Stimulated activated CD4-positive, alpha-beta T cell treated with anti-CD3 and anti-CD28 coated beads, Interleukin-4, amount 100 ng/mL, for 48 hours (primary cell): ENCODE data around the gene MME.

ENCODE experiments used
- DNase-seq, 2 donors: peaks; one replicate each; pipeline ENCODE4 v3.0.0-alpha.2; 2020; ENCODE audit warnings: low read depth in 2 of 2

The MME gene

DNA sequence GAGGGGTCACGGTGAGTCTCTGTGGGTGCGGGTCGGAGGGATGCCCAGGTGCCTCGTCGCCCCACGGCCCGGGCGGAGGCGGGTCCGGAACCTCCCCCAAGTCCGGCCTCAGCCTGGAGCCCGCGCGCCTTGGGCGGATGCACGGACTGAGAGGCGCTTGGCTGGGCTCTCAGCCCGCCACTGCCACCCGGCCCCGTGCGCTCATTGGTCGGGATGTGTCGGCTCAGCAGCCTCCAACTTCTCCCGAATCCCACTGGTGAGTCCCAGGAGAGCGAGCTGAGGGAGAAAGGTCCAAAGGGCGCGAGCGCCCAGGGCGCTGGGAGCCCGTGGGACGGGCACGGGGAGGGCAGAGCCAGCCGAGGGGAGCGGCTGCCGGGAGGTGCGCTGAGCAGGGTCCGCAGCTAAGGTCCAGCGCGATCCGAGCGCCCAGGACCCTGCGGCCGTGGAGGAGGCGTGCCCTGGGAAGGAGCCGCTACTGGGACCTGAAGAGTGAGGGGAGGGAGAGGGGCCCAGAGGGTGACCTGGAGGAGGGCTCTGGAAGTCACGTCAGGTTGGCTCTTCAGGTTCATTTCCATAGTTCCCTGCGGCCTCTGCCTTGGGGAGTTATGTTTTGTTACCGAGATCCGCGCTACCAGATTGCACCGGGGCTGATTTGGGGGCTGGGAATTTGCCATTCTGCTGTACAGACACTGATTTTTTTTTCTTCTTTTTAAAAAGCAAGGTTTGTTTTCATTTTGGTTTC, at the start of gene MME:
Gene MME (plus strand): TSS at position 574 of the 742 bp plus-strand sequence. CDS start 3,849 bp downstream, outside the sequence.
- no peak for DNase-seq

- no peak for DNase-seq
Observed at GRCh38 chr3:155031186-155031585, 48.9 kb upstream of the MME start.

DNA sequence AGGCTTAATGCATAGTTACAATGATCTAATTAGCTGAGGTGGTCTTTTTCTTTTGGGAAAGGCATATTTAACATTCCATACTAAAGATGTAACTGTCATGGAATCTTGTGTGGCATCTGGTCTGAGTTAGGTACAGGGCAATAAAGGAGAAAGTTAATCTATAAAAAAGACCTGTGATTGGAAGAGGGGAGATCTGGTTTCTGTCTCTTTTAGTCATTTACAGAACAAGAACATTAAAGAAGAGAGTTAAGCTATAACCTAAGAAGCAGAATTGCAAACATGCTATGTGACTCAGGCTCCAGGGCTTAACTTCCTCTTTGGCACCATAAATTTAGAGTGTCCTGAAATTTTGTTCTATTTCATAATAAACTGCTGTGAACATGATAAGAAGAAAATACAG, 47.2 kb upstream of the MME start:
- no peak for DNase-seq

- no peak for DNase-seq
Observed at GRCh38 chr3:155034786-155035185, 45.3 kb upstream of the MME start.

- no peak for DNase-seq
Observed at GRCh38 chr3:155035553-155035952, 44.6 kb upstream of the MME start.

- no peak for DNase-seq
Observed at GRCh38 chr3:155037508-155038202, 42.5 kb upstream of the MME start.

DNA sequence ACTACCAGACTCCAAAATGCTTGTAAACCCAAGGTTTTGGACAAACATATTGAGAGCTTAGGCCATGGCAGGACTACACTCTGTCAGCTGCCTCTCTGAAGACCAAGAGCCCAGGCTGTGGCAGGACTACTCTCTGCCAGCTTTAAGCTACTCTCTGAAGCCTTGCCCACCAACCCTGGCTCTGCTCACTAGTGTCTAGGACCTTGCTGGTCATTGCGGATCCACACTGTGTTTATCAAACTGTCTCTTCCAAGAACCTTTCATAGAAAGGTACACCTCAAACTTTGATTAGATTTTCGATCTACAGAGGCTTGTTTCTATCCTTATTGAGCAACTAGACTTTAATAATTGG, 41.9 kb upstream of the MME start:
- no peak for DNase-seq

DNA sequence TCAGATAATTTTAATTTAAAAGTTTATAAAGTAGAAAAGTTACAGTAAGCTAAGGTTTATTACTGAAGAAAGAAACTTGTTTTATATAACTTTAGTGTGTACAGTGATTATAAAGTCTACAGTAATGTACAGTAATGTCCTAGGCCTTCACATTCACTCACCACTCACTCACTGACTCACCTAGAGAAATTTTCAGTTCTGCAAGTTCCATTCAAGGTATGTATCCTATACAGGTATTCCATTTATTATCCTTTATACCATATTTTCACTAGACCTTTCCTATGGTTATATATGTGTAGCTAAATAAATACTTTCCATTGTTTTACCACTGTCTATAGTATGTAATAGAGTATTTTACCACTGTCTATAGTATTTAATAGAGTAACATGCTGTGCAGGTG, 33.2 kb upstream of the MME start:
- no peak for DNase-seq

DNA sequence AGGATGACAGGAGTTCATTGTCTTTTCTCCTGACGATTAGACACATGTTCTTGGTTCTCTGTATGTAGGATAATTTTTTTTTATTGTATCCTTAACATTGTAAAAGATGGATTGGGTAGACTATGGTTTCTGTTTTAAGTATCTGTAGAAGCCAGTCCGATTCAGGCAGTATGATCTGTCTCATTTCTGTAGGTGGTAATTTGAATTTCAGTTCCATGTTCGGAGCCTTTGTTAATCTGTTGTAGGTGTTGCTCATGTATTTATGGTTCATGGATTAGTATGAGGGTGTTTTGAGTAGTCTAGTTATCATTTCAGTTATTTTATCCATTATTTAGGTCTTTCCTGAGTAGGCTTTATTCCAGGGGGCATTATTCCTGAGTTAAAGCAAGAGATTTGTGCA, 32.4 kb upstream of the MME start:
- no peak for DNase-seq

DNA sequence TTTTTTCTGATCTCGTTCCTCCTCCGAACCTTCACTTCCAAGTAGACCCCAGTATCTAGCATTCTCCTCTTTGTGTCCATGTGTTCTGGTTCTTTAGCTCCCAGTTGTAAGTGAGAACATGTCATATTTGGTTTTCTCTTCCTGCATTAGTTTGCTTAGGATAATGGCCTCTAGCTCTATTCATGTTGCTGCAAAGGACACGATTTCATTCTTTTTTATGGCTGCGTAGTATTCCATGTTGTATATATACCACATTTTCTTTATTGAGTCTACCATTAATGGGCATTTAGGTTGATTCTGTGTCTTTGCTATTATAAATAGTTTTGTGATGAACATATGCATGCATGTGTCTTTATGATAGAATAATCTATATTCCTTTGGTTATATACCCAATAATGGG, 30.2 kb upstream of the MME start:
- no peak for DNase-seq

GRCh38 chr3:155052470-155052869, 27.6 kb upstream of the MME start:
- no peak for DNase-seq

GRCh38 chr3:155053756-155054155, 26.4 kb upstream of the MME start:
- DNase-seq = no peak

DNA sequence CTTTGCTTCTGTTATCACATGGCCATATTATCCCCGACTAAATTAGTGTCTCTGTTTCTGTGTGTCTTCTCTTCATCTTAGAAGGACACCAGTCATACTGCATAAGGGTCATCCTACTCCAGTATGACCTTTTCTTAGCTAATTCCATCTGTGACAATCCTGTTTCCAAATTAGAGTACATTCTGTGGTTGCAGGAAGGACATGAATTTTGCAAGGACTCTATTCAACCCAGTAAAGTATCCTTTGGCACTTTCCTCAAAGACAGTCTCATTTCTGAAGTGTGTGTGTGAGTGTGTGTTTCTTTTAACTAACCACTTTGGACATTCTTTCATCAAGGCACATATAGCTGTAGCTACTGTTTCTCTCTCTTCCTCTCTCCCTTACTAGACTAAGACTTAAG, 15.2 kb upstream of the MME start:
- no peak for DNase-seq

DNA sequence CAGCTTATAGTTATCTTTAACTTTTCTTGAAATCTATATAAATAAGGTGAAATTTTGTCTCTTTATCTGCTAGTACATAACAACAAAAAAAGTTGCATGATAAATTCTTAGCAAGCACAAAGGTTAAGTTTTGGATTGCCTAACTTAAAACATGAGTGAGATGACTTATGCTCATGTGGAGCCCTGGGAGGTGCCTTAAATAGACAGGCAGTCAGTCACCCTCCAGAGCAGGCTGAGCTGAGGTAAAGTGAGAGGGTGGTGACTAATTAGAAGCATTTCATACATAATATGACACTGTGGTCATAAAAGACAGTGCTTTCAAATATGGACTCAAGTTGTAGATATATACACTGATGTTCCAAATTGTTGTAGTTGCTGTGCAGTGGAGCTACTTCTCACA, 14.6 kb upstream of the MME start:
- no peak for DNase-seq

DNA sequence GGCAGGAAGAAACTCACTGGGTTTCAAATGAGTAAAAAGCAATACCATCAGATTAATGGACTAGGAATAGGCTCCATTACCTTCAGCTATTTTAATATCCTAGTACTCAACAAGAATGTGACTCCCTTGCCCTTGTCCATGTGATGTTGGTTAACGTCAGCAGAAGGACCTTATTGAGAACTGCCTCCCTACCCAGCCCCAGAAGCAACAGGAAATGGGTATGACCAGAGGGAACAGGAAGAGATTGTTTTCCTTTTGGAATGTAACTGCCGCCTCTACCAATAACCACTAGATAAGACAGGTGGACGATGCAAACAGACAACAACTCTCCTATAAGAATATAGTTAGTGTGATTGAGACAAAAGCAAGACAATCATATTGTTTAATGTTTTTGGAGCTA, 10.4 kb upstream of the MME start:
- DNase-seq = no peak

DNA sequence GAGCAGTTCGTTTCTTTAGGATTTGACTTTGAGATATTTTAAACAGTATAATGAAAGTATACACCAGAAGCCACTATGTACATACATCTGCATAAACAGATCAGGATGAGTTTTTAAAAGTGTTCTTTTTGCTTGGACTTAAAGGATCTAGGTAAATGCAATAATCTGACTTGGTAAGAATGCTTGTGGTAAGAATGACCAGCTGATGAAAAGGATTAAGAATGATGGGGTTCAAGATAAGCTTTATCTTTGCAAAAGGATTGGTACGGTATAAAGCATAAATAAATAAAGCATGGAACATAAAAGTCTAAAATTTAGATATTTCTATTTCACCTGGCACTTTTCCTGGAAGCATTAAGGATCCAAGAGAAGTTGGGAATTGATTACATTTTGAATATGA, 9.8 kb upstream of the MME start:
- DNase-seq = no peak

GRCh38 chr3:155070932-155071387, 9.2 kb upstream of the MME start:
- no peak for DNase-seq

- no peak for DNase-seq
Observed at GRCh38 chr3:155075200-155075599, 4.9 kb upstream of the MME start.

- DNase-seq = no peak
Observed at GRCh38 chr3:155076888-155077287, 3.2 kb upstream of the MME start.

GRCh38 chr3:155078711-155079467, 1.2 kb upstream of the MME start:
- no peak for DNase-seq

GRCh38 chr3:155079468-155079745, 712 bp upstream of the MME start:
- DNase-seq = no peak

GRCh38 chr3:155080692-155081091, 573 bp downstream of the MME start:
- no peak for DNase-seq

- DNase-seq = no peak
Observed at GRCh38 chr3:155083313-155083905, 3.3 kb downstream of the MME start.
